HCT116 (cell line): ENCODE measurements around the gene KLHL10. TPM values are rescaled to one million over a fixed set of nuclear protein-coding genes. Genes with fewer than 3 reads are reported as not detected.
A peak's percentile ranks its signal among the peaks of the same experiment; 100 is the strongest.

Experiments
- ATAC-seq: fragments of 200-7000 bp; cut with Tn5 transposase; 2 replicates; pipeline ENCODE4 v1.9.1; 2020; ENCODE audit warnings: mild to moderate bottlenecking, moderate library complexity
- BruUV-seq: library from RNA; stranded (reverse); fragments of 400-500 nt; replicated peaks from 2 replicates; lab custom pipeline; 2021; lab: Mats Ljungman, UMichigan
- CTCF ChIA-PET: fragments of 300-600 bp; sonication (Branson Sonifier 250); formaldehyde crosslinking; loops from one replicate; lab custom pipeline; 2021; ENCODE audit warnings: antibody characterized with exemption; lab: Charles Lee
- POLR2A ChIA-PET: fragments of 300-600, 350-600 bp; sonication (Branson Sonifier 250); formaldehyde crosslinking; loops from one replicate; lab custom pipeline; 2021; ENCODE audit warnings: antibody characterized with exemption; lab: Charles Lee
- RAD21 ChIA-PET, 2 experiments: fragments of 300-600 bp; sonication (Branson Sonifier 250); formaldehyde crosslinking; loops; one replicate each; lab custom pipeline; 2023; ENCODE audit warnings: low total read pairs in 2 of 2; ENCODE audit not compliant: uncharacterized antibody in 2 of 2, unreplicated experiment in 2 of 2, low non-redundant PET in 1 of 2; lab: Charles Lee
- DNase-seq: peaks from one replicate; pipeline ENCODE4 v3.0.0-alpha.2; 2010; ENCODE audit warnings: low read depth, low spot score
- H2AFZ ChIP-seq: fragments of 200-600 bp; shearing (Covaris generic), sonication (generic); 2 replicates; pipeline ENCODE4 v1.6.1; 2017; ENCODE audit warnings: low read depth, mixed run types, mixed read lengths, antibody characterized with exemption, low read length; ENCODE audit not compliant: poor library complexity, severe bottlenecking
- H3K27ac ChIP-seq: 2 replicates; pipeline ENCODE4 v1.5.1; 2012; ENCODE audit warnings: low read depth, low read length
- H3K27me3 ChIP-seq: fragments of 200-600 bp; sonication (generic); 2 replicates; pipeline ENCODE4 v1.6.1; 2016; ENCODE audit warnings: mixed run types, low read length, mixed read lengths; ENCODE audit not compliant: insufficient read depth
- H3K36me3 ChIP-seq, 2 experiments: fragments of 200-500 bp in 1 of 2; fragments of 200-600 bp in 1 of 2; sonication (Bioruptor generic) in 1 of 2; sonication (generic) in 1 of 2; 2 replicates each; pipeline versions ENCODE4 v1.5.1 to v1.6.1; 2014 to 2016; ENCODE audit warnings: low read length in 2 of 2, inconsistent platforms in 1 of 2, mixed read lengths in 1 of 2, mixed run types in 1 of 2; ENCODE audit not compliant: insufficient read depth in 2 of 2, control insufficient read depth in 1 of 2
- H3K4me1 ChIP-seq, 2 experiments: fragments of 200-600 bp in 1 of 2; sonication (generic) in 1 of 2; 2 replicates each; pipeline versions ENCODE4 v1.5.1 to v1.6.1; 2012 to 2017; ENCODE audit warnings: low read length in 2 of 2, inconsistent platforms in 1 of 2, mild to moderate bottlenecking in 1 of 2, mixed read lengths in 1 of 2, mixed run types in 1 of 2, moderate library complexity in 1 of 2; ENCODE audit not compliant: insufficient read depth in 2 of 2, control insufficient read depth in 1 of 2
- H3K4me2 ChIP-seq: fragments of 200-600 bp; sonication (generic); 2 replicates; pipeline ENCODE4 v1.6.1; 2017; ENCODE audit warnings: mixed run types, low read length, mixed read lengths
- H3K4me3 ChIP-seq, 2 experiments: fragments of 200-600 bp in 1 of 2; sonication (generic) in 1 of 2; replicated peaks in 1 of 2; 2 replicates each; pipeline ENCODE4 v1.5.1; 2011 to 2016; ENCODE audit warnings: low read length in 2 of 2, control low read depth in 1 of 2, low read depth in 1 of 2, mild to moderate bottlenecking in 1 of 2, mixed read lengths in 1 of 2, mixed run types in 1 of 2
- H3K79me2 ChIP-seq: fragments of 200-600 bp; sonication (generic); 2 replicates; pipeline ENCODE4 v1.6.1; 2017; ENCODE audit warnings: mild to moderate bottlenecking, mixed run types, low read length, moderate library complexity, mixed read lengths; ENCODE audit not compliant: insufficient read depth
- H3K9ac ChIP-seq: fragments of 200-600 bp; sonication (generic); 2 replicates; pipeline ENCODE4 v1.6.1; 2016; ENCODE audit warnings: low read length, mixed read lengths
- H3K9me2 ChIP-seq: fragments of 200-600 bp; sonication (generic), shearing (Covaris generic); 2 replicates; pipeline ENCODE4 v1.6.1; 2017; ENCODE audit warnings: mixed run types, mild to moderate bottlenecking, moderate library complexity; ENCODE audit not compliant: insufficient read depth
- H3K9me3 ChIP-seq, 2 experiments: fragments of 200-500 bp in 1 of 2; fragments of 200-600 bp in 1 of 2; sonication (Bioruptor generic) in 1 of 2; sonication (generic) in 1 of 2; 2 replicates each; pipeline ENCODE4 v1.6.1; 2014 to 2017; ENCODE audit warnings: low read length in 2 of 2, mixed read lengths in 2 of 2, inconsistent platforms in 1 of 2, low read depth in 1 of 2, mild to moderate bottlenecking in 1 of 2, mixed run types in 1 of 2, moderate library complexity in 1 of 2; ENCODE audit not compliant: control insufficient read depth in 1 of 2, insufficient read depth in 1 of 2
- H4K20me1 ChIP-seq: fragments of 200-600 bp; sonication (generic), shearing (Covaris generic); 2 replicates; pipeline ENCODE4 v1.6.1; 2017; ENCODE audit warnings: mixed run types, mild to moderate bottlenecking, moderate library complexity; ENCODE audit not compliant: insufficient read depth
- CBX3 ChIP-seq: IDR thresholded peaks from 2 replicates; pipeline ENCODE4 v1.6.1; 2012; ENCODE audit warnings: low read depth
- CTCF ChIP-seq, 3 experiments: fragments of 200-600 bp in 1 of 3; sonication (generic) in 1 of 3; IDR thresholded peaks in 2 of 3; conservative IDR thresholded peaks in 1 of 3; 2 replicates each; pipeline ENCODE4 v1.5.1; 2012 to 2017; ENCODE audit warnings: low read depth in 2 of 3, low read length in 2 of 3, antibody characterized with exemption in 1 of 3, borderline replicate concordance in 1 of 3, control low read depth in 1 of 3, mild to moderate bottlenecking in 1 of 3, mixed read lengths in 1 of 3, mixed run types in 1 of 3, moderate library complexity in 1 of 3; ENCODE audit not compliant: insufficient read depth in 1 of 3
- EGR1 ChIP-seq: IDR thresholded peaks from 2 replicates; pipeline ENCODE4 v1.6.1; 2012; ENCODE audit warnings: low read depth
- ELF1 ChIP-seq: IDR thresholded peaks from 2 replicates; pipeline ENCODE4 v1.6.1; 2012; ENCODE audit warnings: low read depth, borderline replicate concordance
- POLR2A ChIP-seq: IDR thresholded peaks from 2 replicates; pipeline ENCODE4 v1.7.0; 2011; ENCODE audit warnings: borderline replicate concordance; ENCODE audit not compliant: insufficient read depth, insufficient read length; ENCODE audit errors: extremely low read depth
- POLR2AphosphoS5 ChIP-seq: IDR thresholded peaks from 2 replicates; pipeline ENCODE4 v1.6.1; 2011; ENCODE audit warnings: mild to moderate bottlenecking, low read depth, low read length, moderate library complexity
- RAD21 ChIP-seq: IDR thresholded peaks from 2 replicates; pipeline ENCODE4 v1.6.1; 2012; ENCODE audit warnings: low read depth, mild to moderate bottlenecking
- SIN3A ChIP-seq: IDR thresholded peaks from 2 replicates; pipeline ENCODE4 v1.6.1; 2012; ENCODE audit warnings: low read depth
- SRF ChIP-seq: IDR thresholded peaks from 2 replicates; pipeline ENCODE4 v1.6.1; 2012; ENCODE audit warnings: low read depth
- TCF7L2 ChIP-seq: IDR thresholded peaks from 2 replicates; pipeline ENCODE4 v1.7.0; 2011; ENCODE audit warnings: borderline replicate concordance, inconsistent platforms; ENCODE audit not compliant: insufficient read depth, insufficient read length; ENCODE audit errors: extremely low read depth
- ZFX ChIP-seq: fragments of 450-650 bp; IDR thresholded peaks from 2 replicates; pipeline ENCODE4 v1.6.1; 2017
- ZNF274 ChIP-seq: fragments of 200-500 bp; sonication (Bioruptor generic); IDR thresholded peaks from 2 replicates; pipeline ENCODE4 v1.6.1; 2014; ENCODE audit warnings: mild to moderate bottlenecking, low read depth, low read length, inconsistent platforms
- intact Hi-C: fragments of 100-400 bp; cut with micrococcal nuclease; formaldehyde crosslinking; loops from 2 replicates; pipeline ENCODE4 v1.10.0; 2022
- total RNA-seq: library from RNA; stranded (reverse); gene quantifications from one replicate; pipeline ENCODE4 v1.2.1, GENCODE V29; 2021; ENCODE audit not compliant: unreplicated experiment
- TF ChIP-seq, protein P1 (sequence below): IDR thresholded peaks from 2 replicates; pipeline ENCODE4 v1.6.1; 2011; ENCODE audit warnings: mild to moderate bottlenecking, low read length, moderate library complexity; ENCODE audit not compliant: insufficient replicate concordance; ENCODE audit errors: extremely low read depth

The KLHL10 gene
- total RNA-seq, 1 experiment from 2014 or later: not detected

DNA sequence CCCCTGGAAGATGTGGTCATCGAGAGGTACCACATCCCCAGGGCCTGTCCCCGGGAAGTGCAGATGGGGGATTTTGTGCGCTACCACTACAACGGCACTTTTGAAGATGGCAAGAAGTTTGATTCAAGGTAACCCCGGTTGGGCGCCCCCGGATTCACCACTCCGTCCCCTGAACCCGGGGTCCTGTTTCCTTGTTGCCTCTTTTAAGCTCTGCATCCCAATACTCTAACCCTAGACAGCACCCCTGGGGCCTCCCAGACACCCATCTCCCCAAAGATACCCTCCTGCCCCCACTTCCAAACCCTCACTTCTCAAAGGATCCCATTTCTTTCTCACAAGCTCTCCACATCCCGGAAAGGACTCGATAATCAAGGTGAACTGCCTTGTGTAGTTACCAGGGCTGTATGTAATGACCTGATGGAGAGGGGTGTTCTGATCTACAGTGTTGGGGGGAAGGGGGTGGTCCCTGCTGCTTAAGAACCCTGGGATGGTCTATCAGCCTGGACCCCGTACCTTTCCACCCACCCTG, 24.4 kb upstream of the KLHL10 start:
- H3K9me3 ChIP-seq: no peaks in the 10 kb centered on the region
- TF ChIP-seq, protein P1, sequence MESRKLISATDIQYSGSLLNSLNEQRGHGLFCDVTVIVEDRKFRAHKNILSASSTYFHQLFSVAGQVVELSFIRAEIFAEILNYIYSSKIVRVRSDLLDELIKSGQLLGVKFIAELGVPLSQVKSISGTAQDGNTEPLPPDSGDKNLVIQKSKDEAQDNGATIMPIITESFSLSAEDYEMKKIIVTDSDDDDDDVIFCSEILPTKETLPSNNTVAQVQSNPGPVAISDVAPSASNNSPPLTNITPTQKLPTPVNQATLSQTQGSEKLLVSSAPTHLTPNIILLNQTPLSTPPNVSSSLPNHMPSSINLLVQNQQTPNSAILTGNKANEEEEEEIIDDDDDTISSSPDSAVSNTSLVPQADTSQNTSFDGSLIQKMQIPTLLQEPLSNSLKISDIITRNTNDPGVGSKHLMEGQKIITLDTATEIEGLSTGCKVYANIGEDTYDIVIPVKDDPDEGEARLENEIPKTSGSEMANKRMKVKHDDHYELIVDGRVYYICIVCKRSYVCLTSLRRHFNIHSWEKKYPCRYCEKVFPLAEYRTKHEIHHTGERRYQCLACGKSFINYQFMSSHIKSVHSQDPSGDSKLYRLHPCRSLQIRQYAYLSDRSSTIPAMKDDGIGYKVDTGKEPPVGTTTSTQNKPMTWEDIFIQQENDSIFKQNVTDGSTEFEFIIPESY: no peak
- no peak for TF ChIP-seq ZNF274
- no peaks in the 10 kb centered on the region for H3K27me3 ChIP-seq
- RAD21 ChIA-PET: no interaction called here
- peak overlapping the region; percentile 66 to 72 for H3K4me3 ChIP-seq
- no TSS peak for BruUV-seq
- intact Hi-C loops: no loop called here
- no peak for DNase-seq
- CTCF ChIA-PET: no interaction called here
- peaks cover 10 to 41% of the 10 kb centered on the region in 2 experiments; a peak in 3 of 4 replicates for H3K4me1 ChIP-seq
- POLR2A ChIA-PET: interaction anchor here (2.7 kb wide), 1 partner anchor 27 kb away, joined by 11 read pairs; the partner anchor contains the start of gene JUP
- peak; percentile 0; the same call in 1 of the 2 replicates for ATAC-seq
- peak overlapping the region; percentile 99 for H3K4me2 ChIP-seq
- peak overlapping the region; percentile 71 for H3K9ac ChIP-seq
- no peaks in the 10 kb centered on the region for H4K20me1 ChIP-seq
- no peaks in the 10 kb centered on the region for H3K9me2 ChIP-seq
- H2AFZ ChIP-seq: no peak overlapping the region
- H3K27ac ChIP-seq: peak overlapping the region; percentile 97
- H3K36me3 ChIP-seq: no peaks in the 10 kb centered on the region; a peak in 1 of 4 replicates
- peaks cover 30% of the 10 kb centered on the region; the same call in 1 of the 2 replicates for H3K79me2 ChIP-seq

DNA sequence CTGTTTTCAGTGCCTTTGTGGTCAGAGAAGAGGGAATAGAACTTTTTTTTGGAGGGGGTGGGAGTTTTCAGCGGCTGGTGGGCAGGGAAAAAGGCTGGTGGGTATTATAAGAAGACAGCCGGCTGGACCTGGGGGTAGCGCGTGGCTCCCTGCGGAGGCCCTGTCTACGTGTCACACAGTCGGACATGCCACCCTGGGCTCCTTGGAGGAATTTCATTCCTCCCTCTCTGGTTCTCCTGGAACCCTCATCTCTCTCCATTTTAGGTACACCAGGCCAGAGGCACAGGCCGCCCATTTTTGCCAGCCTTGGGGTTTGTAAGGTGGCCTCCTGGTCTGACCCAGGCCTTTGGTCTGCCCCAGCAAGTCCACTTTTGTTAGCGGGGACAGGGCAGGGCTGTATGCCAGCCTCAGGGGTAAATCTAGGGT, 23.9 kb upstream of the KLHL10 start:
- intact Hi-C loops: no loop called here
- TF ChIP-seq, protein P1: no peak
- no peak for TF ChIP-seq EGR1
- TF ChIP-seq TCF7L2: no peak
- TF ChIP-seq CBX3: no peak
- TF ChIP-seq POLR2AphosphoS5: no peak
- TF ChIP-seq SIN3A: no peak
- no peak for TF ChIP-seq POLR2A
- TF ChIP-seq CTCF (IDR thresholded peaks at IDR 0.05 in 2 of 3, conservative IDR thresholded peaks at IDR 0.05 in 1 of 3; ENCODE audit: borderline replicate concordance in 1 of 3, insufficient read depth in 1 of 3, low read depth in 2 of 3, low read length in 2 of 3): no peak
- TF ChIP-seq RAD21: no peak
- no peak for TF ChIP-seq ELF1
- TF ChIP-seq ZFX: no peak
- no peak for TF ChIP-seq SRF
- TF ChIP-seq ZNF274: no peak

More for the DNA sequence above, 23.9 kb upstream of the KLHL10 start:
- Histone ChIP-seq H3K4me3 (peak overlapping the region; percentile 66 to 72), H3K4me1 (peaks cover 10 to 41% of the 10 kb centered on the region in 2 experiments; a peak in 3 of 4 replicates), H3K79me2 (peaks cover 30% of the 10 kb centered on the region; the same call in 1 of the 2 replicates), H3K4me2 (peak overlapping the region; percentile 99), H2AFZ (no peak overlapping the region), H3K9me3 (no peaks in the 10 kb centered on the region), H3K36me3 (no peaks in the 10 kb centered on the region; a peak in 1 of 4 replicates), H4K20me1 (no peaks in the 10 kb centered on the region), H3K9me2 (no peaks in the 10 kb centered on the region), H3K9ac (peak overlapping the region; percentile 71), H3K27ac (peak overlapping the region; percentile 97), H3K27me3 (no peaks in the 10 kb centered on the region)
- ChIA-PET CTCF (no interaction called here), RAD21 (no interaction called here), POLR2A (no interaction called here)
- BruUV-seq: TSS peak; percentile 68
- no peak for DNase-seq
- ATAC-seq: no peak
